ENCODE data around the gene MKX.

DNA sequence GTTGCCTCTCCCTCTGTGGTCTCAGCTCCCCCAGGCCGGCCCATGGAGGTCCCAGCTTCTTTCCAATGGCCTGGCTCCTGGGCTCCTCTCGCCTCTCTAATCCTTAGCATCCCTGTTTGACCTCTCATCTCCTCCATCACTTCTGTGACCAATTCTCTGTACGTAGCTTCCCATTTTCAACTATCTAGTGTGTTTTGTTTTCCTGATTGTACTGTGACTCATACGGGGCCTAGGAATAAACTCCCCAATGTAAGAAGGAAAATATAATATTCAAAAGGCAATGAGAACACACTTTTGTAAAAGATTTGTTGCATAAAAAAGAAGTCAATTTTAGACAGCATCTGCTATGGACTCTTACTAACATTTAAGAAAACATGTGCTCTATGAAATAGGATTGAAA, 90.3 kb downstream of the MKX start:
- TF ChIP-seq, protein P1, sequence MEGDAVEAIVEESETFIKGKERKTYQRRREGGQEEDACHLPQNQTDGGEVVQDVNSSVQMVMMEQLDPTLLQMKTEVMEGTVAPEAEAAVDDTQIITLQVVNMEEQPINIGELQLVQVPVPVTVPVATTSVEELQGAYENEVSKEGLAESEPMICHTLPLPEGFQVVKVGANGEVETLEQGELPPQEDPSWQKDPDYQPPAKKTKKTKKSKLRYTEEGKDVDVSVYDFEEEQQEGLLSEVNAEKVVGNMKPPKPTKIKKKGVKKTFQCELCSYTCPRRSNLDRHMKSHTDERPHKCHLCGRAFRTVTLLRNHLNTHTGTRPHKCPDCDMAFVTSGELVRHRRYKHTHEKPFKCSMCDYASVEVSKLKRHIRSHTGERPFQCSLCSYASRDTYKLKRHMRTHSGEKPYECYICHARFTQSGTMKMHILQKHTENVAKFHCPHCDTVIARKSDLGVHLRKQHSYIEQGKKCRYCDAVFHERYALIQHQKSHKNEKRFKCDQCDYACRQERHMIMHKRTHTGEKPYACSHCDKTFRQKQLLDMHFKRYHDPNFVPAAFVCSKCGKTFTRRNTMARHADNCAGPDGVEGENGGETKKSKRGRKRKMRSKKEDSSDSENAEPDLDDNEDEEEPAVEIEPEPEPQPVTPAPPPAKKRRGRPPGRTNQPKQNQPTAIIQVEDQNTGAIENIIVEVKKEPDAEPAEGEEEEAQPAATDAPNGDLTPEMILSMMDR (IDR thresholded peaks at IDR 0.05) = no peak
- no peak for TF ChIP-seq POLR2A (IDR thresholded peaks at IDR 0.05)
